ENCODE data around the gene UGT8. TPM values are rescaled to one million over a fixed set of nuclear protein-coding genes. Genes with fewer than 3 reads are reported as not detected.

UGT8 gene
- total and polyA plus RNA-seq, 2 of the 8 experiments (the other 6 are each of a cell fraction or from before 2014, with no cell fraction given) = 16.9 to 26.9 TPM

DNA sequence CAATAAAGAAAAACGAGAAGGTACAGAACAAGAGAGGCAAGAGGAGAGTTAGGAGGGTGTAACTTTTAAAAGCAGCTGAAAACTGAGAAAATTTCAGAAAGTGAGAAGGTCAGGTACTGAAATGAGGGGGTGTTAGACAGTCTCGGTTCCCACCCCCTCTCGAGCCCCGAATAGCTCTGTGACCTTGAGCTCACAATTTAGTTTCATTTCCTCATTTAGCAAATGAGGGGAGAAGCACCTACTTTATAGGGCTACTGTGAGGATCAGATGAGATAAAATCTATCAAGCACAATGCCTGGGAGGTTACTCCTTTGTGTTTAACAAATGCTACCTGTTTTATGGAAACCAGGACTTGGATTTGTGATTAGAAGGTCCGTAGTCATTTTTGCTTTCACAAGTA, 4.9 kb downstream of the UGT8 start:
- Histone ChIP-seq H2BK12ac (ENCODE audit: low read depth, low read length) (no peak overlapping the region), H3K27ac (ENCODE audit: low read depth, low read length) (no peak overlapping the region), H3K9me3 (ENCODE audit: insufficient read depth in 2 of 2, low read depth in 1 of 2, low read length in 1 of 2) (no peaks in the 10 kb centered on the region), H2BK20ac (ENCODE audit: low read length) (0 out of 2 replicates have a peak overlapping the region, but pooled peaks have one; percentile 53), H3K4me2 (ENCODE audit: insufficient read depth in 1 of 2, low read depth in 2 of 2, low read length in 2 of 2) (no peak overlapping the region), H4K8ac (ENCODE audit: extremely low read depth, insufficient read depth, low read length) (no peak overlapping the region), H2BK120ac (replicated peaks; ENCODE audit: low read depth, low read length) (no peak overlapping the region), H4K5ac (ENCODE audit: insufficient read length, low read depth, low read length) (no peak overlapping the region), H3K18ac (ENCODE audit: extremely low read depth, low read length) (no peak overlapping the region), H3K4ac (replicated peaks; ENCODE audit: insufficient read length, low read depth, low read length) (no peak overlapping the region), H3K23ac (ENCODE audit: insufficient read length) (no peak overlapping the region), H3K4me1 (replicated peaks in 1 of 4; ENCODE audit: control insufficient read depth in 3 of 4, insufficient read depth in 4 of 4, low read length in 3 of 4) (peaks cover 0 to 6% (median 0%) of the 10 kb centered on the region in 4 experiments; a peak in 1 of 7 replicates), H2BK15ac (ENCODE audit: low read length) (no peak overlapping the region), H2AFZ (ENCODE audit: low read length) (no peak overlapping the region), H3K79me1 (ENCODE audit: low read depth, low read length) (no peaks in the 10 kb centered on the region; the same call in 1 of the 2 replicates), H3K14ac (ENCODE audit: insufficient read length) (no peak overlapping the region), H3K23me2 (ENCODE audit: low read depth, low read length) (peaks cover 11% of the 10 kb centered on the region; the same call in 1 of the 2 replicates), H3K4me3 (ENCODE audit: extremely low read depth in 1 of 4, insufficient read depth in 2 of 4, low read depth in 3 of 4, low read length in 4 of 4) (no peak overlapping the region), H4K20me1 (replicated peaks in 1 of 2; ENCODE audit: control insufficient read depth in 1 of 2, insufficient read depth in 2 of 2, low read length in 2 of 2) (no peaks in the 10 kb centered on the region), H4K91ac (replicated peaks; ENCODE audit: insufficient read length, low read length) (no peak overlapping the region), H3K27me3 (replicated peaks in 1 of 4; ENCODE audit: control insufficient read depth in 3 of 4, extremely low read depth in 1 of 4, insufficient read depth in 3 of 4, low read length in 3 of 4) (no peaks in the 10 kb centered on the region), H2BK5ac (ENCODE audit: low read depth, low read length) (no peak overlapping the region), H3K36me3 (ENCODE audit: control insufficient read depth in 2 of 4, insufficient read depth in 4 of 4, low read length in 3 of 4) (no peaks in the 10 kb centered on the region), H2AK5ac (ENCODE audit: low read depth, low read length) (no peak overlapping the region), H3K9ac (replicated peaks in 1 of 4; ENCODE audit: extremely low read depth in 1 of 4, low read depth in 3 of 4, low read length in 3 of 4) (no peak overlapping the region), H3K79me2 (ENCODE audit: control insufficient read depth in 1 of 2, insufficient read depth in 2 of 2, low read length in 2 of 2) (peaks cover 6 to 74% of the 10 kb centered on the region in 2 experiments; a peak in 3 of 4 replicates), H3K56ac (replicated peaks; ENCODE audit: insufficient read length, low read depth, low read length) (no peak overlapping the region)
- WGBS, 2 experiments (ENCODE audit: extremely low coverage in 1 of 2, insufficient coverage in 1 of 2, insufficient read length in 1 of 2, insufficient replicate concordance in 2 of 2, low coverage in 1 of 2, low lambda C conversion rate in 2 of 2, missing lambda C conversion rate in 1 of 2) = 79% methylated on average over 5 of the region's 5 CpGs; no CpG with 5 or more reads in 1 of the 2 experiments
- ChIA-PET CTCF (ENCODE audit: partially characterized antibody) (interaction anchor here (0.8 kb wide), 1 partner anchor 186 kb away, joined by 3 read pairs; no protein-coding TSS in a partner anchor), POLR2A (ENCODE audit: partially characterized antibody) (interaction anchor here (1.3 kb wide), 1 partner anchor 48 kb away, joined by 3 read pairs; no protein-coding TSS in a partner anchor)
- TF ChIP-seq SP2 (IDR thresholded peaks at IDR 0.05; ENCODE audit: low read length) (no peak), CHD1 (IDR thresholded peaks at IDR 0.05; ENCODE audit: low read depth, low read length) (no peak), CBX5 (IDR thresholded peaks at IDR 0.05; ENCODE audit: low read depth, low read length) (no peak), GTF2F1 (IDR thresholded peaks at IDR 0.05; ENCODE audit: borderline replicate concordance, low read depth, low read length) (no peak), BACH1 (IDR thresholded peaks at IDR 0.05; ENCODE audit: low read length) (no peak), CEBPB (IDR thresholded peaks at IDR 0.05; ENCODE audit: low read depth, low read length) (no peak)
- FAIRE-seq = no peak
- no peak for DNase-seq (ENCODE audit: low read depth in 1 of 2, low spot score in 2 of 2)

All from H1 (cell line).